K562 (cell line): Measurements from ENCODE around the gene KCNK4. TPM values are rescaled to one million over a fixed set of nuclear protein-coding genes. Genes with fewer than 3 reads are reported as not detected.
A peak's percentile ranks its signal among the peaks of the same experiment; 100 is the strongest.

Experiments used
- ATF4 ChIP-seq: fragments of 450-650 bp; formaldehyde crosslinking; IDR thresholded peaks from 2 replicates; pipeline ENCODE4 v1.4.0; 2022; ENCODE audit warnings: mild to moderate bottlenecking, moderate library complexity
- CHD2 ChIP-seq: IDR thresholded peaks from 2 replicates; pipeline ENCODE4 v1.6.1; 2011; ENCODE audit warnings: low read depth, low read length
- FOXA1 ChIP-seq: fragments of 450-650 bp; IDR thresholded peaks from 2 replicates; pipeline ENCODE4 v1.6.1; 2016; ENCODE audit warnings: mild to moderate bottlenecking, borderline replicate concordance
- FOXK2 ChIP-seq, 2 experiments: fragments of 450-650 bp; IDR thresholded peaks in 1 of 2; conservative IDR thresholded peaks in 1 of 2; 2 replicates each; pipeline ENCODE4 v1.6.1; 2016; ENCODE audit warnings: low read depth in 2 of 2, mild to moderate bottlenecking in 1 of 2
- GTF2E2 ChIP-seq: fragments of 200-800 bp; sonication (Bioruptor generic); IDR thresholded peaks from 2 replicates; pipeline ENCODE4 v1.6.1; 2016; ENCODE audit warnings: missing genetic modification characterization, missing compliant biosample characterization
- HNRNPUL1 ChIP-seq: fragments of 200-400 bp; formaldehyde crosslinking; IDR thresholded peaks from 2 replicates; pipeline ENCODE4 v1.6.1; 2017; ENCODE audit warnings: low read length
- KLF10 ChIP-seq: fragments of 250-450 bp; sonication (Bioruptor Pico); IDR thresholded peaks from 2 replicates; pipeline ENCODE4 v1.6.1; 2021; ENCODE audit warnings: matching md5 sums
- MCM5 ChIP-seq: fragments of 450-650 bp; IDR thresholded peaks from 2 replicates; pipeline ENCODE4 v1.6.1; 2016; ENCODE audit warnings: low read depth
- MITF ChIP-seq: IDR thresholded peaks from 2 replicates; pipeline ENCODE4 v1.6.1; 2014; ENCODE audit warnings: antibody characterized with exemption
- NR1H2 ChIP-seq: sonication (generic); formaldehyde crosslinking; IDR thresholded peaks from 2 replicates; pipeline ENCODE4 v1.4.0; 2020; ENCODE audit warnings: mild to moderate bottlenecking, missing genetic modification reagents
- NR4A1 ChIP-seq, 2 experiments: fragments of 250-450 bp in 1 of 2; fragments of 450-650 bp in 1 of 2; sonication (Bioruptor Pico) in 1 of 2; IDR thresholded peaks; 2 replicates each; pipeline versions ENCODE4 v1.4.0 to v1.6.1; 2016 to 2020; ENCODE audit warnings: mild to moderate bottlenecking in 2 of 2, missing compliant biosample characterization in 1 of 2, missing genetic modification characterization in 1 of 2, moderate library complexity in 1 of 2
- POLR2AphosphoS5 ChIP-seq: IDR thresholded peaks from 2 replicates; pipeline ENCODE4 v1.6.1; 2011; ENCODE audit warnings: mild to moderate bottlenecking, low read depth, low read length, moderate library complexity; ENCODE audit not compliant: control insufficient read depth, insufficient read depth
- POLR2G ChIP-seq: fragments of 200-400 bp; formaldehyde crosslinking; IDR thresholded peaks from 2 replicates; pipeline ENCODE4 v1.6.1; 2017; ENCODE audit warnings: low read depth, mild to moderate bottlenecking, antibody characterized with exemption, low read length, moderate library complexity
- RHOXF2B ChIP-seq: fragments of 250-450 bp; sonication (Bioruptor Pico); conservative IDR thresholded peaks from 2 replicates; pipeline ENCODE4 v1.5.1; 2021
- SMARCA5 ChIP-seq: fragments of 450-650 bp; IDR thresholded peaks from 2 replicates; pipeline ENCODE4 v1.6.1; 2016
- SNIP1 ChIP-seq: fragments of 450-650 bp; IDR thresholded peaks from 2 replicates; pipeline ENCODE4 v1.7.1; 2017; ENCODE audit warnings: low read depth, mild to moderate bottlenecking
- YBX1 ChIP-seq: fragments of 450-650 bp; IDR thresholded peaks from 2 replicates; pipeline ENCODE4 v1.7.1; 2016; ENCODE audit warnings: mild to moderate bottlenecking
- ZNF398 ChIP-seq: fragments of 250-450 bp; sonication (Bioruptor Pico); IDR thresholded peaks from 2 replicates; pipeline ENCODE4 v1.8.0; 2021; ENCODE audit warnings: moderate library complexity, mild to moderate bottlenecking, inconsistent platforms
- ZNF512 ChIP-seq: IDR thresholded peaks from 2 replicates; pipeline ENCODE4 v1.6.1; 2016; ENCODE audit warnings: missing genetic modification characterization, missing compliant biosample characterization
- ZNF707 ChIP-seq: fragments of 250-450 bp; sonication (Bioruptor Pico); conservative IDR thresholded peaks from 2 replicates; pipeline ENCODE4 v1.8.0; 2022; ENCODE audit warnings: inconsistent platforms, mild to moderate bottlenecking, moderate library complexity
- ZNF76 ChIP-seq: fragments of 250-450 bp; sonication (Bioruptor Pico); IDR thresholded peaks from 2 replicates; pipeline ENCODE4 v1.4.0; 2020; ENCODE audit warnings: mild to moderate bottlenecking, moderate library complexity, borderline replicate concordance
- polyA plus RNA-seq, 8 experiments: library from polyadenylated mRNA; depleted of rRNA in 4 of 8; stranded (reverse) in 5 of 8; unstranded in 3 of 8; fragments of >200 nt; fragmentation: Nextera tagmentation in 2 of 8; fragmentation: Illumina TruSeq in 1 of 8; extraction: Ambion mirVana in 2 of 8; extraction: Trizol in 1 of 8; gene quantifications; 2 replicates each; pipeline versions ENCODE4 v1.2.1 to v1.2.3, GENCODE V29; 2011 to 2014; ENCODE audit warnings: inconsistent platforms in 1 of 8, missing spikeins in 1 of 8
- total RNA-seq, 7 experiments: library from RNA; depleted of rRNA in 6 of 7; stranded (reverse); fragments of >200 nt in 6 of 7; fragmentation: Illumina TruSeq in 2 of 7; extraction: Trizol in 2 of 7; gene quantifications; 2 replicates each; pipeline versions ENCODE4 v1.2.1 to v1.2.3, GENCODE V29; 2011 to 2021; ENCODE audit warnings: low replicate concordance in 1 of 7
- TF ChIP-seq, protein P1 (sequence below), 2 experiments: fragments of 450-650 bp; IDR thresholded peaks; 2 replicates each; pipeline ENCODE4 v1.6.1; 2016

KCNK4 gene
- total and polyA plus RNA-seq, 9 of the 15 experiments (the other 6 are each of a cell fraction or from before 2014, with no cell fraction given) = not detected

- no peak for TF ChIP-seq SNIP1
- no peak for TF ChIP-seq ATF4 (CRISPR knock-in tag)
- peak; percentile 83 for TF ChIP-seq GTF2E2
- TF ChIP-seq YBX1 = no peak
- TF ChIP-seq MCM5 = no peak
- TF ChIP-seq MITF = peak; percentile 62; the same call in 1 of the 2 replicates
- TF ChIP-seq KLF10 (CRISPR knock-in tag) = no peak
- TF ChIP-seq HNRNPUL1 = no peak
- TF ChIP-seq FOXA1 = no peak
- no peak for TF ChIP-seq ZNF707
- peak; percentile 60 for TF ChIP-seq POLR2AphosphoS5
- TF ChIP-seq NR1H2 = no peak; the same call in 1 of the 2 replicates
- no peak for TF ChIP-seq CHD2
- no peak for TF ChIP-seq ZNF512 (tag)
- no peak for TF ChIP-seq NR4A1 (CRISPR knock-in tag; IDR thresholded peaks at IDR 0.05)
- no peak for TF ChIP-seq NR4A1 (tag; IDR thresholded peaks at IDR 0.05)
- TF ChIP-seq FOXK2 (conservative IDR thresholded peaks at IDR 0.05 in 1 of 2, IDR thresholded peaks at IDR 0.05 in 1 of 2; ENCODE audit: low read depth in 2 of 2) = no peak
- TF ChIP-seq, protein P1, sequence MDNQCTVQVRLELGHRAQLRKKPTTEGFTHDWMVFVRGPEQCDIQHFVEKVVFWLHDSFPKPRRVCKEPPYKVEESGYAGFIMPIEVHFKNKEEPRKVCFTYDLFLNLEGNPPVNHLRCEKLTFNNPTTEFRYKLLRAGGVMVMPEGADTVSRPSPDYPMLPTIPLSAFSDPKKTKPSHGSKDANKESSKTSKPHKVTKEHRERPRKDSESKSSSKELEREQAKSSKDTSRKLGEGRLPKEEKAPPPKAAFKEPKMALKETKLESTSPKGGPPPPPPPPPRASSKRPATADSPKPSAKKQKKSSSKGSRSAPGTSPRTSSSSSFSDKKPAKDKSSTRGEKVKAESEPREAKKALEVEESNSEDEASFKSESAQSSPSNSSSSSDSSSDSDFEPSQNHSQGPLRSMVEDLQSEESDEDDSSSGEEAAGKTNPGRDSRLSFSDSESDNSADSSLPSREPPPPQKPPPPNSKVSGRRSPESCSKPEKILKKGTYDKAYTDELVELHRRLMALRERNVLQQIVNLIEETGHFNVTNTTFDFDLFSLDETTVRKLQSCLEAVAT (IDR thresholded peaks at IDR 0.05) = peak in 1 of 2 experiments; percentile 63; a peak in 3 of 4 replicates
- TF ChIP-seq SMARCA5 = no peak; the same call in 1 of the 2 replicates
- TF ChIP-seq ZNF76 (CRISPR knock-in tag) = no peak
- TF ChIP-seq RHOXF2B = no peak
- peak; percentile 75 for TF ChIP-seq POLR2G
- no peak for TF ChIP-seq ZNF398 (CRISPR knock-in tag)
Measured at GRCh38 chr11:64304316-64305072, 13.4 kb downstream of the KCNK4 start (continued).
